ENCODE data around the gene CLEC5A. TPM values are rescaled to one million over a fixed set of nuclear protein-coding genes. Genes with fewer than 3 reads are reported as not detected.

The CLEC5A gene
- total and polyA plus RNA-seq, 2 of the 8 experiments (the other 6 are each of a cell fraction or from before 2014, with no cell fraction given) = not detected

DNA sequence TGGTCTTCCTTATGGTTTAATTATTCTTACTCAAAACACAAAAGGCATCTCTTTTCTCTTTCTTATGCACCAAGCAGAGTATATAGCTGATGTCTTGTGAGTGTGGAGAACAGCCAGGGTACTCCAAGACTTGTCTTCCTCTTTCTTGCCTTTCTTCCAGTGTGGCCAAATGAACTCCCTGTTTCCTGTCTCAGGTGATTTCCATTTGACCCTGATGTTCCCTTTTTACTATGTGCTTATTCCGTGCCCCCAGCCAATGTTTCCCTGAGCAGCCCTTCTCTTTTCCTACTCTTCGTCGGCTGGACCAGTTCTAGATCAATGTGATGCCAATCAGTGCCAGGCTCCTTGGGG lies 18.0 kb downstream of the CLEC5A start:
- H4K5ac ChIP-seq (ENCODE audit: insufficient read length, low read depth, low read length) = no peak overlapping the region
- DNase-seq (ENCODE audit: low read depth in 1 of 2, low spot score in 2 of 2) = no peak
- no peak overlapping the region for H2AFZ ChIP-seq (ENCODE audit: low read length)
- no peaks in the 10 kb centered on the region for H3K9me3 ChIP-seq (ENCODE audit: insufficient read depth in 2 of 2, low read depth in 1 of 2, low read length in 1 of 2)
- H3K27me3 ChIP-seq (replicated peaks in 1 of 4; ENCODE audit: control insufficient read depth in 3 of 4, extremely low read depth in 1 of 4, insufficient read depth in 3 of 4, low read length in 3 of 4) = no peaks in the 10 kb centered on the region
- H3K27ac ChIP-seq (ENCODE audit: low read depth, low read length) = no peak overlapping the region
- H2BK5ac ChIP-seq (ENCODE audit: low read depth, low read length) = no peak overlapping the region
- H3K36me3 ChIP-seq (ENCODE audit: control insufficient read depth in 2 of 4, insufficient read depth in 4 of 4, low read length in 3 of 4) = no peaks in the 10 kb centered on the region
- H3K79me1 ChIP-seq (ENCODE audit: low read depth, low read length) = no peaks in the 10 kb centered on the region
- H2BK20ac ChIP-seq (ENCODE audit: low read length) = no peak overlapping the region
- no peak overlapping the region; the same call in 1 of the 2 replicates for H4K8ac ChIP-seq (ENCODE audit: extremely low read depth, insufficient read depth, low read length)
- no peak overlapping the region for H2AK5ac ChIP-seq (ENCODE audit: low read depth, low read length)
- no peak overlapping the region for H3K18ac ChIP-seq (ENCODE audit: extremely low read depth, low read length)
- H3K4ac ChIP-seq (replicated peaks; ENCODE audit: insufficient read length, low read depth, low read length) = no peak overlapping the region
- no peaks in the 10 kb centered on the region for H4K20me1 ChIP-seq (replicated peaks in 1 of 2; ENCODE audit: control insufficient read depth in 1 of 2, insufficient read depth in 2 of 2, low read length in 2 of 2)
- FAIRE-seq = no peak
- no peak overlapping the region for H2BK12ac ChIP-seq (ENCODE audit: low read depth, low read length)
- H3K4me3 ChIP-seq (ENCODE audit: extremely low read depth in 1 of 4, insufficient read depth in 2 of 4, low read depth in 3 of 4, low read length in 4 of 4) = no peak overlapping the region
- no peak overlapping the region for H2BK15ac ChIP-seq (ENCODE audit: low read length)
- ChIA-PET POLR2A (ENCODE audit: partially characterized antibody) (interaction anchor here (0.9 kb wide), 1 partner anchor 11 kb away, joined by 4 read pairs; no protein-coding TSS in a partner anchor), CTCF (ENCODE audit: partially characterized antibody) (no interaction called here)
- H3K79me2 ChIP-seq (ENCODE audit: control insufficient read depth in 1 of 2, insufficient read depth in 2 of 2, low read length in 2 of 2) = no peaks in the 10 kb centered on the region
- H3K14ac ChIP-seq (ENCODE audit: insufficient read length) = no peak overlapping the region
- no peak overlapping the region for H3K56ac ChIP-seq (replicated peaks; ENCODE audit: insufficient read length, low read depth, low read length)
- H3K23me2 ChIP-seq (ENCODE audit: low read depth, low read length) = peaks cover 2% of the 10 kb centered on the region; the same call in 1 of the 2 replicates
- H3K9ac ChIP-seq (replicated peaks in 1 of 4; ENCODE audit: extremely low read depth in 1 of 4, low read depth in 3 of 4, low read length in 3 of 4) = no peak overlapping the region
- 89% methylated on average over 3 of the region's 3 CpGs; no CpG with 5 or more reads in 1 of the 2 experiments for WGBS, 2 experiments (ENCODE audit: extremely low coverage in 1 of 2, insufficient coverage in 1 of 2, insufficient read length in 1 of 2, insufficient replicate concordance in 2 of 2, low coverage in 1 of 2, low lambda C conversion rate in 2 of 2, missing lambda C conversion rate in 1 of 2)
- no peak overlapping the region for H3K23ac ChIP-seq (ENCODE audit: insufficient read length)
- no peak overlapping the region for H2BK120ac ChIP-seq (replicated peaks; ENCODE audit: low read depth, low read length)
- H3K4me2 ChIP-seq (ENCODE audit: insufficient read depth in 1 of 2, low read depth in 2 of 2, low read length in 2 of 2) = no peak overlapping the region
- no peak overlapping the region for H4K91ac ChIP-seq (replicated peaks; ENCODE audit: insufficient read length, low read length)
- H3K4me1 ChIP-seq (replicated peaks in 1 of 4; ENCODE audit: control insufficient read depth in 3 of 4, insufficient read depth in 4 of 4, low read length in 3 of 4) = peaks cover 0 to 3% (median 1%) of the 10 kb centered on the region in 4 experiments; a peak in 2 of 7 replicates
- TF ChIP-seq YY1 (IDR thresholded peaks at IDR 0.05; ENCODE audit: low read depth, low read length) (no peak), SP1 (IDR thresholded peaks at IDR 0.05; ENCODE audit: low read depth, low read length) (no peak), RNF2 (IDR thresholded peaks at IDR 0.05; ENCODE audit: borderline replicate concordance, low read depth, low read length, missing control alignments, poor library complexity, severe bottlenecking) (no peak), BRCA1 (IDR thresholded peaks at IDR 0.05; ENCODE audit: low read depth, low read length) (no peak), CBX5 (IDR thresholded peaks at IDR 0.05; ENCODE audit: low read depth, low read length) (no peak), RXRA (IDR thresholded peaks at IDR 0.05; ENCODE audit: insufficient read depth, low read depth, low read length) (no peak), SUZ12 (IDR thresholded peaks at IDR 0.05; ENCODE audit: low read length) (no peak), TAF1 (IDR thresholded peaks at IDR 0.05; ENCODE audit: low read depth, low read length) (no peak), KDM5A (IDR thresholded peaks at IDR 0.05; ENCODE audit: low read length) (no peak), RFX5 (IDR thresholded peaks at IDR 0.05; ENCODE audit: borderline replicate concordance, low read depth, low read length) (no peak)
- TF ChIP-seq, protein P1, sequence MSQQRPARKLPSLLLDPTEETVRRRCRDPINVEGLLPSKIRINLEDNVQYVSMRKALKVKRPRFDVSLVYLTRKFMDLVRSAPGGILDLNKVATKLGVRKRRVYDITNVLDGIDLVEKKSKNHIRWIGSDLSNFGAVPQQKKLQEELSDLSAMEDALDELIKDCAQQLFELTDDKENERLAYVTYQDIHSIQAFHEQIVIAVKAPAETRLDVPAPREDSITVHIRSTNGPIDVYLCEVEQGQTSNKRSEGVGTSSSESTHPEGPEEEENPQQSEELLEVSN (IDR thresholded peaks at IDR 0.05) = no peak
- TF ChIP-seq, protein P2, sequence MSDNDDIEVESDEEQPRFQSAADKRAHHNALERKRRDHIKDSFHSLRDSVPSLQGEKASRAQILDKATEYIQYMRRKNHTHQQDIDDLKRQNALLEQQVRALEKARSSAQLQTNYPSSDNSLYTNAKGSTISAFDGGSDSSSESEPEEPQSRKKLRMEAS (IDR thresholded peaks at IDR 0.05) = no peak
- TF ChIP-seq, protein P3, sequence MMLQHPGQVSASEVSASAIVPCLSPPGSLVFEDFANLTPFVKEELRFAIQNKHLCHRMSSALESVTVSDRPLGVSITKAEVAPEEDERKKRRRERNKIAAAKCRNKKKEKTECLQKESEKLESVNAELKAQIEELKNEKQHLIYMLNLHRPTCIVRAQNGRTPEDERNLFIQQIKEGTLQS (IDR thresholded peaks at IDR 0.05; ENCODE audit: insufficient read depth, low read depth, low read length) = no peak
